HTR-8/SVneo (cell line): ENCODE results near the gene EWSR1.
"Not testable (repeated sequence)": the region's sequence is repeated elsewhere in the genome, so short reads cannot be mapped to it uniquely, and the experiment has no call there.

ENCODE experiments used
- DNase-seq: peaks from one replicate; pipeline ENCODE4 v3.0.0; 2011; ENCODE audit warnings: low spot score, mixed read lengths; ENCODE audit not compliant: insufficient read length
- FAIRE-seq: peaks from 2 replicates; lab custom pipeline; 2011; peaks lifted over from hg19 to GRCh38; lab: Jason Lieb, UNC

The EWSR1 gene

GRCh38 chr22:29245626-29246385 lies 22.3 kb upstream of the EWSR1 start:
- peak; percentile 40 for FAIRE-seq
- DNase-seq, result peak; percentile 67

GRCh38 chr22:29247891-29248290 lies 20.2 kb upstream of the EWSR1 start:
- FAIRE-seq, DNase-seq: not testable (repeated sequence)

GRCh38 chr22:29251265-29251664 lies 16.8 kb upstream of the EWSR1 start:
- DNase-seq, result no peak
- FAIRE-seq, result no peak

GRCh38 chr22:29251981-29252911 lies 15.8 kb upstream of the EWSR1 start:
- DNase-seq, result no peak
- FAIRE-seq, result no peak

GRCh38 chr22:29253561-29254285 lies 14.3 kb upstream of the EWSR1 start:
- DNase-seq, result no peak
- FAIRE-seq, result no peak

GRCh38 chr22:29254286-29254660 lies 13.8 kb upstream of the EWSR1 start:
- no peak for FAIRE-seq
- no peak for DNase-seq

- no peak for FAIRE-seq
- DNase-seq, result no peak
These were observed 12.9 kb upstream of the EWSR1 start for GRCh38 chr22:29255064-29255621.

GRCh38 chr22:29256606-29257325 lies 11.3 kb upstream of the EWSR1 start:
- DNase-seq, result no peak
- no peak for FAIRE-seq

- no peak for FAIRE-seq
- no peak for DNase-seq
These were observed 10.3 kb upstream of the EWSR1 start for GRCh38 chr22:29257751-29258181.

- no peak for DNase-seq
- FAIRE-seq, result no peak
These were observed 9.4 kb upstream of the EWSR1 start for GRCh38 chr22:29258407-29259252.

GRCh38 chr22:29259253-29259899 lies 8.7 kb upstream of the EWSR1 start:
- DNase-seq, result no peak
- FAIRE-seq, result no peak

GRCh38 chr22:29260031-29260560 lies 8.0 kb upstream of the EWSR1 start:
- DNase-seq (no peak), FAIRE-seq (no peak)

GRCh38 chr22:29260601-29261315 lies 7.3 kb upstream of the EWSR1 start:
- DNase-seq (no peak), FAIRE-seq (no peak)

- DNase-seq (no peak), FAIRE-seq (no peak)
These were observed 4.2 kb upstream of the EWSR1 start for GRCh38 chr22:29263791-29264276.

GRCh38 chr22:29265305-29265704 lies 2.8 kb upstream of the EWSR1 start:
- FAIRE-seq, result no peak
- no peak for DNase-seq

GRCh38 chr22:29265929-29266328 lies 2.1 kb upstream of the EWSR1 start:
- DNase-seq (no peak), FAIRE-seq (no peak)
